DOHH2 (cell line): Measurements from ENCODE around the gene SH3RF3.

Experiments used
- CTCF ChIP-seq: fragments of 200-600 bp; sonication (generic); IDR thresholded peaks from one replicate; pipeline ENCODE4 v1.5.1; 2014; ENCODE audit warnings: antibody characterized with exemption, mild to moderate bottlenecking, low read depth, low read length; ENCODE audit not compliant: poor library complexity, severe bottlenecking
- EZH2phosphoT487 ChIP-seq: fragments of 200-600 bp; sonication (generic); IDR thresholded peaks from 2 replicates; pipeline ENCODE4 v1.6.1; 2017; ENCODE audit warnings: borderline replicate concordance, mild to moderate bottlenecking, antibody characterized with exemption, low read length, moderate library complexity, mixed read lengths

GRCh38 chr2:109211315-109211714 lies 82.3 kb downstream of the SH3RF3 start:
- TF ChIP-seq CTCF (no peak), EZH2phosphoT487 (no peak)
